HG03039 (cell line): Measurements from ENCODE around the gene SYTL2.
"Not testable (repeated sequence)": the region's sequence is repeated elsewhere in the genome, so short reads cannot be mapped to it uniquely, and the experiment has no call there.

Source experiments
- ATAC-seq: cut with Tn5 transposase; IDR thresholded peaks from one replicate; pipeline ENCODE4 v1.9.1; 2021; ENCODE audit warnings: mild to moderate bottlenecking, moderate library complexity; ENCODE audit not compliant: unreplicated experiment

Gene SYTL2

GRCh38 chr11:85663080-85663752 lies 147.7 kb downstream of the SYTL2 start:
- ATAC-seq: no peak

- no peak for ATAC-seq
These were observed 148.8 kb downstream of the SYTL2 start for GRCh38 chr11:85661972-85662664.

DNA sequence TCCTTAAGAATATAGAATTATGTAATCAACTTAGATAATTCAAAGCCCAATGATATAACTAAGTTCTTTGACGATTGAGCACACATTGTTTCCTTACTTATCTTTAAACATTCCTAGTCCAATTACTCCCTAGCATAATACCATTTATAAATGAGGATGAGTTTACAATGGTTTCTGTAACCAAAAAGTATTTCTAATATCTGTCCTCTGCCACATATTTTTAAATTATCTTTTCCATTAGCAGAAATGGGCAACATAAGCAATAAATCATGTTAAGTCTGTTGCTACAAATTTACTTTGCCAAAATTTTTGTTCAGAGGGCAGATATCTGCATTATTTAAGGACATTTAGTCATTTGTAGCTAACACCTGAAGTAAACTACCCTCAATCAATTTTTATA lies 152.8 kb downstream of the SYTL2 start:
- ATAC-seq: no peak

GRCh38 chr11:85656777-85657176 lies 154.2 kb downstream of the SYTL2 start:
- no peak for ATAC-seq

DNA sequence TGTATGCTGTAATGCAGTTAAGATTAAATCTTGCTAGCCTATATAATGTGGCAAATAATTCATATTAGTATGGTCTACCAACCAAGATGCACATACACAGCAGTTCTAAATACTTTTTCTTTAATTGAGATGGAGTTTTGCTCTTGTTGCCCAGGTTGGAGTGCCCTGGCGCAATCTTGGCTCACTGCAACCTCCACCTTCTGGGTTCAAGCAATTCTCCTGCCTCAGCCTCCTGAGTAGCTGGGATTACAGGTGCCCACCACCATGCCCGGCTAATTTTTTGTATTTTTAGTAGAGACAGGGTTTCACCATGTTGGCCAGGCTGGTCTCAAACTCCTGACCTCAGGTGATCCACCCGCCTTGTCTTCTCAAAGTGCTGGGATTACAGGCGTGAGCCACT lies 156.6 kb downstream of the SYTL2 start:
- not testable (repeated sequence) for ATAC-seq

DNA sequence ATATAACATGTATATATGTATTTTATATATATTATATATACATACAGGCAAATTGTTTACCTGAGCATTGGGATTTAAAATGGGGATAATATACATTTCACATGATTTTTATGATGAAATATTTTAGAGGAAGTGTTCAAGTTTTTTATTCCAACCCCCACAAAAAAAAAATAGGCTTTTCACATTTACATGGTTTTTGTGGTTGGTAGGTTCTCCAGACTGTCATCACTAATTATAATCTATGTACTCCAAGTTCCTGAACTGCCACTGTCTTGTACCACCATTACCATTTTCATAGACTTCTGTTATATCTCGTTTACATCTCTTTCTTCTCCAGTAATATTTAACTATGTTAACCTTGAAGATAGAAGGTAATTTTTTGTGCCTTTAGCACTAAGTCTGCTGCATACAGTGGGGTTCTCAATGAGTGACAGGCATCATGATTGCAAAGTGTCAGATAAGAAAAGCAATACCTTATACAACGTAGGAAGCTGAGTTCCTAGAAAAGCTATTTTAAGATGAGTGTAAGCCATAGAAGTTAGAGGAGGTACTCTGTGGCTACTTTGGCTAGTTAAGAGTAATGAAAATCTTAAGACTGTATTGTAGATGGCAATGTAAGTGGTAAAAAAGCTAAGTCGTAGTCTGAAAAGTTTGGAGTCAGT lies 158.0 kb downstream of the SYTL2 start:
- no peak for ATAC-seq

- no peak for ATAC-seq
These were observed 159.8 kb downstream of the SYTL2 start for GRCh38 chr11:85651118-85651517.

GRCh38 chr11:85647604-85648299 lies 163.2 kb downstream of the SYTL2 start, which contains the start of gene TMEM126A:
Gene TMEM126A (plus strand): TSS chr11:85647967. CDS start chr11:85650256, 2,289 bp downstream.
- peak; percentile 98 for ATAC-seq

- ATAC-seq: peak; percentile 6
These were observed 163.9 kb downstream of the SYTL2 start for GRCh38 chr11:85647078-85647477.
